AG08396 (cell line): ENCODE measurements around the gene KATNAL2.
"Not testable (repeated sequence)": the region's sequence is repeated elsewhere in the genome, so short reads cannot be mapped to it uniquely, and the experiment has no call there.

ENCODE experiments used
- DNase-seq: peaks from one replicate; pipeline ENCODE4 v3.0.0; 2012; ENCODE audit warnings: low spot score, mixed read lengths

Gene KATNAL2

DNA sequence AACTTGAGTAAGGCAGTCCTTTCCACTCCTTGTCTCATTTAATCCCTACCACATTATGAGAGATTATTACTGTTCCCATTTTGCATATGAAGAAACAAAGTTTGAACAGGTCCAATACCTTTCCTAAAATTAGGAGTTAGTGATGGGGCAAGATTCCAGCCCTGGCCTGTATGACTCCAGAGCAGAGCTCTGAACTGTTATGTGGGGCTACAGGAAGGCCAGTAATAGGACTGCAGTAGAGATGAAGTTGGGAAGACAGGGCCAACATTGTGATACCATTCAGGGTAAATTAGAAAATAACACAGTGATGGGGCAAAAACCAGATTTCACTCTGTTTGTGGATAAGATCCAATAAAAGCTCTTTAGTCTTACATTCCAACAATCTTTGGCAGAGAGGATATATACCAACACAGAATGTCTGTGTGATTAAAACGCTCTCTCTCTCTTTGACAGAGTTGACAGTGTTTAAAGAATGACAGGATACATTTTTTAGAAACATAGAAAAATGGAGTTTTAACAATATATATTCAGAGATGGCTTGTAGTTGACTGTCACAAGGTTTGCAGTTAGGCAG is 22.7 kb downstream of the KATNAL2 start:
- no peak for DNase-seq

DNA sequence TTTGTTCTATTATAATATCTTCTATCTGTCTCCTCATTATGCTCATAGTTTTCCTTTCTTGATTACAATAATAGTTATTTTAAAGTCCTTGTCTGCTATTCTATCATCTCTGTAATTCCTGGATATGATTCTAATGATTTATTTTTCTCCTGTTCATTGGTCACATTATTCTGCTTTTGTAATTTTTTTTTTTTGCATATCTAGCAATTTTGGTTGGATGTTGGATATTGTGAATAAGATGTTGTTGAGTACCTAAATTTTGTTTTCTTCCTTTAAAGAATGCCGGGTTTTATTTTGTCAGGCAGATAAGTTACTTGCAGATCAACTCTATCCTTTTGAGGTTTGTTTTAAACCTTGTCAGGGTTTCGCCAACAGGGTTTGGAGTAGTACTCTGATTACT is 25.2 kb downstream of the KATNAL2 start:
- no peak for DNase-seq

DNA sequence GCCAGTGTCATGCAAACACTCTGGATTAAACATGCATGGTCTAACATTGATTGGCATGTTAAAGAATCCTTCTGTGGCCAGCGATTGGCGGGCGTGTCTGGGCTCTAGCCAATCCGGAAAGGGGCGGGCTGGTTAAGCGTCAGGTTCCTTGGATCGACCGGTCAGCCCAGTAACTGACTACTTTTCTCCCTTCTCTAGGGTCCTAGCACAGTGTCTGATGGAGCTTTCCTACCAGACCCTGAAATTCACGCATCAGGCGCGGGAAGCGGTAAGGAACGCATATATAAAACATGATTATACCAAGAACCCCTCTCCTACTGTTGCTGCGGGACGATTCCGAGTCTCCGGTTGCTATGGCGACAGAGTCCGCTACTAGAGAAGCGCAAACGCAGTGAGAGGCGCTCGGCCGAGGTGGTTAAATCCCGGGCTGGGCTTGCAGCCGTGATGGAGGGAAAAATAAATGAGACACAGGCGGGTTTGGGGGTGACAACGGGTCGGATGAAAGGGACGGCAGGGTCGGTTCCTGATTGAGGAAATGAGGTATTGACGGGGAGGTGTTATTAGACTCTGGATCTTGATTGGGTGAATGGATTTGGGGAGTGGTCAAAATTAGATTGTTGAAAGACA is 29.4 kb downstream of the KATNAL2 start:
- DNase-seq = peak; percentile 91

DNA sequence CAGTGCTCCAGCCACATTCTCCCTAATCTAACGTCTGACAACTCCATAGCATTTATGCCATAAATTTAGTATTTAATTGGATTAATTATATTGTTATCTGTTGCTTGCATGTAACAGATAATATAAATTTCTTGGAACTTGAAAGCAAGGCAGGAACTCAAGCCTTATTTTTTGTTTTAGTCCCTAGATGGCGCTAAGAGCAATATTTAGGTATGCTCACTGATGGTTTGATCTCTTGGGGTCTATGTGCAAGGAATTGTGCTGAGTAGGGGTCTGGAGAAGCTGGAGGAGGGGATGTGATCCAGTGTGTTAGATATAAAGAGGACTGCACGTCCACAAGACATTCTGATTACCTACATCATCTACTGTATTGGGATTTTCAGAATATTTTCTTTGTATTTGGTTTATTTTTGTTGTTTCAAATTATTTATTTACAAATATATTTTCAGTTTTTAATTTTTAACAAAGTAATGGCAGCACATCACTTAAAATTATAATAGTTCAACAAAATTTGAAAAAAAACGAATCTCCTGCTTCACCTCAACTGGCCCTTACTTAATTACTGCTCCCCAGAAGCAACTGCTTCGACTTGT is 32.8 kb downstream of the KATNAL2 start:
- DNase-seq = no peak

DNA sequence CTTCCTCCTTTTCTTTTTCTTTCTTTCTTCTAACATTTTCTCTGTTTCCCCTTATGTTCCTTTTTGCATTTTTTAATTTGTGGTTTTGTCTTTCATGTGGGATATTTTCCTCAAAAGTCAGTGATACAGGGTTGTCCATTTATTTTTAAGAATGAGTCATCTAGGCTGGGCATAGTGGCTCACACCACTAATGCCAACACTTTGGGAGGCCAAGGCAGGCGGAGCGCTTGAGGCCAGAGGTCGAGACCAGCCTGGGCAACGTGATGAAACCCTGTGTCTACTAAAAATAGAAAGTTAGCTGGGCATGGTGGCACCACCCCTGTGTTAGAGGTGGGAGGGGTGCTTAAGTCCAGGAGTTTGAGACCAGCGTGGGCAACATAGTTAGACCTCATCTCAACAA is 35.8 kb downstream of the KATNAL2 start:
- no peak for DNase-seq

DNA sequence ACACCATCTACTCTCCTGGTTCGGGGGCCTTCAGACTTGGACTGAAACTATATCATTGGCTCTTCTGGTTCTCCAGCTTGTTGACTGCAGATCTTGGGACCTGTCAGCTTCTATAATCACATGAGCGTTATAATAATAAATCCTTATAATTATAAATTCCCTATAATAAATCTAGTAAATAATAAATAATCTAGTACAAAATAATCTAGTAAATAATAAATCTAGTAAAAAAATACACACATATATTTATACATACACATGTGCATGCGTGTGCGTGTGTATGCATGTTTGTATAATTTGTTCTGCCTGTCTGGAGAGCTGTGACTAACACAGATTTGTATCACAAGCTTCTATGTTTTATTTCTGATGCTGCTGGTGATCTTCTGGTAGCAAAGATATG is 40.8 kb downstream of the KATNAL2 start:
- no peak for DNase-seq

DNA sequence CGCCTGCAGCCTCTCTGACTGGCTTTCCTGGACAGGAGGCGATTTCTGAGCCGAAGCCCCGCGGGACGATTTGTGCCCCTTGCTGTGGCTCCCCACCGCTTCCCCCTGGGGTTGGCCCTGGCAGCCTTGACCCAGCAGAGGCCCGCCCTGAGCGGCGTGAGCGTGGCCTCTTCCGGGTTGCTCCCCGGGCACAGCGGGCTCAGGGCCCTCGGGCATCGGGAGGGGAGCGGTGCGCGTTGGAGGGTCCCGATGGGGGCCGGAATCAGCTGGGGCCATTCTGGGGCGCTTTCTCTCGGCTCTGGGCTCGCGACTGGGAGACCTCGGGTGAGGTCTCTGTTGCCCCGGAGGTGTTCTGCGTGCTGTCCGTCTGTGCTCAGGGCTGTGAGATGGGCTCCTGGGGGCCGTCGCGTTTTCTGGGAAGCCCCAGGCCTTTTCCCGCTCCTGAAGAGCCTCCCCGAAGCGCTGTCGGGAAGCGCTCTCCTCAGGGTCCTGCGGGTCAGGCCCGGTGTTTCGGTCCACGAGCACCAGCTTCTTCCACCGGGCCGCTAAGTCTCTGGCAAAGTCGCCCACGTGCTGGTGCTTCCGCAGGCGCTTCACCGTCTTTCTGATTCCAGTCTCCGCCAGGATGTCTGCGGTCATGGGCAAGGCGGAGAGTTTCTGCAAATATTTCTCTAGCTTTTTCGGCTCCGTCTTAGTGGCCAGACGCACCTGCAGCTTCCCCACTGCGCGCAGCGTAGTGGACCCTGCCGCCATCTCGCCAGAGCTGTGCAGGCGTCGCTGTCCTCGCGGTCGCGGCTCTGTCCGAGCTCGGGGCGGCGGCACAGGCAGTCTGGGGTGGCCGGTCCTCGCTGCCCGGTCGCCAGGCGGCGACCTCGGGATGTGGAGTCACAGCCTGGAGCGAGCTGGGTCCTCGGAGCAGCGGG is 46.5 kb downstream of the KATNAL2 start:
- not testable (repeated sequence) for DNase-seq

DNA sequence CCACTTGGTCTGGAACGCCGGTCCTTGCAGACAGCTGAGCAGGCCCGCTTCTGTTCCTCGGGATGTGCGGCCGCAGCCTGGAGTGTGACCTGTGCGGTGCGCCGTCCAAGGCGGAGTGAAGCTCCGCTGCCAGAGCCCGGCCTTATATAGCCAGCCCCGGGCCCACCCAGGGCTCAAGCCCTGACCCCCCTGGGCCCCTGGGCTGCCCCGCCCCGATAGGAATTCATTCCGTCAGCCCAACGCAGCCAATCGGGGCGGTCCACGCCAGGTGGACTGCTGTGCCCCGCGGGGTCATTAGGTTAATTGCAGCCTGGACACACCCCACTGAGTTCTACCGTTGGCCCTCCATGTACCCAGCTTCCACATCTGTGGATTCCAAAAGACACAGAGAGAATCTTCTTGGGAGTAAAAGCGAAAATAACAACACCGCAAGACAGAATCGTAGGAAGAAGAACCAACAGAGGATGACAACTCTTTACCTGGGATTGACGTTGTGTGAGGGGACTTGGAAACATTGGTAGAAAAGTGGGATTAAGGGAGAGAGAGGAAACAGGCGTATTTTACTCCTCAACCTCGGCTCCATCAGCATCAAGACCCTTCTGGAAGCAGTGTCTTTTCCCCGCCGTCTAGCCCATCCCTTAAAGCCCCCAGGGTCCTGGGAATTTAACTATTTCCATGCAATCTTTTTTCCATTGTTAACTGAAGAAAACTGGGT is 47.3 kb downstream of the KATNAL2 start:
- DNase-seq = not testable (repeated sequence)

DNA sequence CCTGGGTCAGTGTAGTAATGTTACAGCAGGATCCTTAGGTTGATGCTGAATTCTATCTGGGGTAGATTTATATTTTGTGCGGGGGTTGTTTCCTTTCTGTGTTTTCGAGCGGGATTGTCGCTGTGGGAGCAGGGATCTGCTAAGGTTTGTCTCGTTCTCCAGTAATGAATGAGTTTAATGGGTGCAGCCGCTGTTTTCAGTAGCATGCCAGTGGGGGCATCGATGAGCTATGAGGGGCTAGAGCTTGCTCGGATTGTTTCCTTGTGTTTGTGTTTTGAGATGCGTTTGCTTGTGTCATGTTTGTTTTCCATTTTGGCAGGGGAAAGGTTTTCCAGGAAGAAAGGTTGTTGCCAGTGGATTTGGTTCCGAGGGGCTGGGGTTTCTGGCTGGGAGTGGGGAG is 48.9 kb downstream of the KATNAL2 start:
- not testable (repeated sequence) for DNase-seq

DNA sequence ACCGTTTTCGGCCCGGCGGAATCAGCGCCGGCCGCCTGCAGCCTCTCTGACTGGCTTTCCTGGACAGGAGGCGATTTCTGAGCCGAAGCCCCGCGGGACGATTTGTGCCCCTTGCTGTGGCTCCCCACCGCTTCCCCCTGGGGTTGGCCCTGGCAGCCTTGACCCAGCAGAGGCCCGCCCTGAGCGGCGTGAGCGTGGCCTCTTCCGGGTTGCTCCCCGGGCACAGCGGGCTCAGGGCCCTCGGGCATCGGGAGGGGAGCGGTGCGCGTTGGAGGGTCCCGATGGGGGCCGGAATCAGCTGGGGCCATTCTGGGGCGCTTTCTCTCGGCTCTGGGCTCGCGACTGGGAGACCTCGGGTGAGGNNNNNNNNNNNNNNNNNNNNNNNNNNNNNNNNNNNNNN is 52.1 kb downstream of the KATNAL2 start:
- DNase-seq = not testable (repeated sequence)

DNA sequence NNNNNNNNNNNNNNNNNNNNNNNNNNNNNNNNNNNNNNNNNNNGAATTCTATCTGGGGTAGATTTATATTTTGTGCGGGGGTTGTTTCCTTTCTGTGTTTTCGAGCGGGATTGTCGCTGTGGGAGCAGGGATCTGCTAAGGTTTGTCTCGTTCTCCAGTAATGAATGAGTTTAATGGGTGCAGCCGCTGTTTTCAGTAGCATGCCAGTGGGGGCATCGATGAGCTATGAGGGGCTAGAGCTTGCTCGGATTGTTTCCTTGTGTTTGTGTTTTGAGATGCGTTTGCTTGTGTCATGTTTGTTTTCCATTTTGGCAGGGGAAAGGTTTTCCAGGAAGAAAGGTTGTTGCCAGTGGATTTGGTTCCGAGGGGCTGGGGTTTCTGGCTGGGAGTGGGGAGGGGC is 102.5 kb downstream of the KATNAL2 start:
- not testable (repeated sequence) for DNase-seq

DNA sequence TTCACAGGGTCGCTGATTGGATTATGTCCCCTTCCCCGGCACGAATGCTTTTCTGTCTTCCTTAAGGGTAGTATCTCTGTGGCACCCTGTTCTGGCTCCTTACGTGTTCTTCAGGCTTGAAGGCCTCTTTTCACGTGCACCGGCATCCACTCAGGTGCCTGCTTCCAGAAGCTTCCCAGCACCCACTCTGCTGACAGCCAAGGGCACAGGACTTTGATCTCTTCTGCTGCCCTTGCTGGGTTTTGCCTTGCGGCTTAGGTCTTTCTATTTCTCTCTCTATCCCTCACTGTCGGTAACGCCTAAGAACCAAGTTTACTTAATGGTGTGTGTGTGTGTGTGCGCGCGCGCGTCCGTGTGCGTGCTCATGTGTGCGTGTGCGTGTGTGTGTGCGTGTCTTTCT is 103.4 kb downstream of the KATNAL2 start:
- DNase-seq = not testable (repeated sequence)

DNA sequence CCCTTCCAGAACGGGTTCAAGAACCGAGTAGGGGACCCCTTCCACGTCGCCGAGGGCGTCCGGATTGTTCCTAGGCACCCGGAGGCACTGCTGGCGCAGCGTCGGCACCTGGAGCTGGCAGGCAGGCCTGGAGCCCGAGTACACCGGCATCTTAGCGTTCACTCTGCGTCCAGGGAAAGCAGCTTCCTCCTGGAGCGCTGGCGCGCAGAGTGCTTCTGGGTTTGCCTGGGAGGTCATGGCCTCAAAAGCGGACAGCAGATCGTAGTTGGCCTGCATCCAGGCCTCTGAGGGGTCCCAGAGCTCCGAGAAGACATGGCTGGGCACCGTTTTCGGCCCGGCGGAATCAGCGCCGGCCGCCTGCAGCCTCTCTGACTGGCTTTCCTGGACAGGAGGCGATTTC is 105.4 kb downstream of the KATNAL2 start:
- DNase-seq = not testable (repeated sequence)

DNA sequence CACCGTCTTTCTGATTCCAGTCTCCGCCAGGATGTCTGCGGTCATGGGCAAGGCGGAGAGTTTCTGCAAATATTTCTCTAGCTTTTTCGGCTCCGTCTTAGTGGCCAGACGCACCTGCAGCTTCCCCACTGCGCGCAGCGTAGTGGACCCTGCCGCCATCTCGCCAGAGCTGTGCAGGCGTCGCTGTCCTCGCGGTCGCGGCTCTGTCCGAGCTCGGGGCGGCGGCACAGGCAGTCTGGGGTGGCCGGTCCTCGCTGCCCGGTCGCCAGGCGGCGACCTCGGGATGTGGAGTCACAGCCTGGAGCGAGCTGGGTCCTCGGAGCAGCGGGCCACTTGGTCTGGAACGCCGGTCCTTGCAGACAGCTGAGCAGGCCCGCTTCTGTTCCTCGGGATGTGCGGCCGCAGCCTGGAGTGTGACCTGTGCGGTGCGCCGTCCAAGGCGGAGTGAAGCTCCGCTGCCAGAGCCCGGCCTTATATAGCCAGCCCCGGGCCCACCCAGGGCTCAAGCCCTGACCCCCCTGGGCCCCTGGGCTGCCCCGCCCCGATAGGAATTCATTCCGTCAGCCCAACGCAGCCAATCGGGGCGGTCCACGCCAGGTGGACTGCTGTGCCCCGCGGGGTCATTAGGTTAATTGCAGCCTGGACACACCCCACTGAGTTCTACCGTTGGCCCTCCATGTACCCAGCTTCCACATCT is 106.5 kb downstream of the KATNAL2 start:
- DNase-seq = not testable (repeated sequence)

DNA sequence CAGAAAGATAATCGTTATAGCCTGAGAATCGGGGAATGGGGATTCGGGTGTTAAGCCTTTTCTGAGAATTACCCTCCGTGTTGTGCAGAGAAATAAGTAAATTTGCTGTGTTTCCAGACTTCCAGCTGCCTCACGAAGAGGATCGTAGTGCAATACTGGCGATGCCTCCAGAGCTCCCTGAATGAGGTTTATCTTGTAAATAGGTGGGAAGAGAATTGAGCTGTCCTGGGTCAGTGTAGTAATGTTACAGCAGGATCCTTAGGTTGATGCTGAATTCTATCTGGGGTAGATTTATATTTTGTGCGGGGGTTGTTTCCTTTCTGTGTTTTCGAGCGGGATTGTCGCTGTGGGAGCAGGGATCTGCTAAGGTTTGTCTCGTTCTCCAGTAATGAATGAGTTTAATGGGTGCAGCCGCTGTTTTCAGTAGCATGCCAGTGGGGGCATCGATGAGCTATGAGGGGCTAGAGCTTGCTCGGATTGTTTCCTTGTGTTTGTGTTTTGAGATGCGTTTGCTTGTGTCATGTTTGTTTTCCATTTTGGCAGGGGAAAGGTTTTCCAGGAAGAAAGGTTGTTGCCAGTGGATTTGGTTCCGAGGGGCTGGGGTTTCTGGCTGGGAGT is 108.3 kb downstream of the KATNAL2 start:
- not testable (repeated sequence) for DNase-seq

DNA sequence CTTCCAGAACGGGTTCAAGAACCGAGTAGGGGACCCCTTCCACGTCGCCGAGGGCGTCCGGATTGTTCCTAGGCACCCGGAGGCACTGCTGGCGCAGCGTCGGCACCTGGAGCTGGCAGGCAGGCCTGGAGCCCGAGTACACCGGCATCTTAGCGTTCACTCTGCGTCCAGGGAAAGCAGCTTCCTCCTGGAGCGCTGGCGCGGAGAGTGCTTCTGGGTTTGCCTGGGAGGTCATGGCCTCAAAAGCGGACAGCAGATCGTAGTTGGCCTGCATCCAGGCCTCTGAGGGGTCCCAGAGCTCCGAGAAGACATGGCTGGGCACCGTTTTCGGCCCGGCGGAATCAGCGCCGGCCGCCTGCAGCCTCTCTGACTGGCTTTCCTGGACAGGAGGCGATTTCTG is 111.3 kb downstream of the KATNAL2 start:
- not testable (repeated sequence) for DNase-seq

DNA sequence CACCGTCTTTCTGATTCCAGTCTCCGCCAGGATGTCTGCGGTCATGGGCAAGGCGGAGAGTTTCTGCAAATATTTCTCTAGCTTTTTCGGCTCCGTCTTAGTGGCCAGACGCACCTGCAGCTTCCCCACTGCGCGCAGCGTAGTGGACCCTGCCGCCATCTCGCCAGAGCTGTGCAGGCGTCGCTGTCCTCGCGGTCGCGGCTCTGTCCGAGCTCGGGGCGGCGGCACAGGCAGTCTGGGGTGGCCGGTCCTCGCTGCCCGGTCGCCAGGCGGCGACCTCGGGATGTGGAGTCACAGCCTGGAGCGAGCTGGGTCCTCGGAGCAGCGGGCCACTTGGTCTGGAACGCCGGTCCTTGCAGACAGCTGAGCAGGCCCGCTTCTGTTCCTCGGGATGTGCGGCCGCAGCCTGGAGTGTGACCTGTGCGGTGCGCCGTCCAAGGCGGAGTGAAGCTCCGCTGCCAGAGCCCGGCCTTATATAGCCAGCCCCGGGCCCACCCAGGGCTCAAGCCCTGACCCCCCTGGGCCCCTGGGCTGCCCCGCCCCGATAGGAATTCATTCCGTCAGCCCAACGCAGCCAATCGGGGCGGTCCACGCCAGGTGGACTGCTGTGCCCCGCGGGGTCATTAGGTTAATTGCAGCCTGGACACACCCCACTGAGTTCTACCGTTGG is 112.4 kb downstream of the KATNAL2 start:
- not testable (repeated sequence) for DNase-seq

DNA sequence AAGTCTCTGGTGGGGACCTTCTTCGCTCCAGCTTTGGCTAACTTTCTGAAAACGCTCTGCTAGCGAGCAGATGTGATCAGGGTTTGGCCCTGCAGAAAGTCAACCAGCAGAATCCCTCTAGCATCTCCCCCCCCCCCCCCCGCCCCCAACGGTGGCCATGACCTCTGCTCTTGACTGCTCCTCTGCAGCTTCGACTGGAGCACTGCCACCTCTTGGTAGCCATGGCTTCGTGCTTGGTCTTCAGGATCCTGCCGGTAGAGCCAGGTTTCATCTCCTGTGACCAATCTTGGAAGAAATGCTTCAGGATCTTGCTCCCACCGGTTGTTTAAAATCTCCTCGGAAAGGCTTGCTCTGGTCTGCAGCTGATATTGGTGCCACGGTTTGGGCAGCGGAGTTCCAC is 113.5 kb downstream of the KATNAL2 start:
- DNase-seq = not testable (repeated sequence)

DNA sequence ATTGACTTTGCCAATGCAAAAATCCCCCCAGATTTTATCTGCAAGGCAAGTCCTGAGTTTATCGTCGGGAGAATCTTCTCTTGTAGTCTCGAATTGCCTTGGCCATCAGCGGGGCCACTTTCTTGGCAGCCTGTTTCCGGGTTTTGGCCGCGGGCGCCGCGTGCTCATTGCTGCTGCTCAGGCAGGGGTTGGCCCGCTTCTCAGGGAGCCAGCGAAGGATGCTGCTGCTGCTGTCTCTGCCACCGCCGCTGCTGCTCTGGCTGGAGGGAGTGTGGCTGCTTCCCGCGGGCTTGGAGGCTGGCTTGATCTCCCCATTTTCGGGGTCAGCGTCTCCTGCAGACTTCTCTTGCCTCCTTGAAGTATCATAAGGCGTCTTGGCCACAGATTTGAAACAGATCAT is 115.5 kb downstream of the KATNAL2 start:
- DNase-seq = no peak

DNA sequence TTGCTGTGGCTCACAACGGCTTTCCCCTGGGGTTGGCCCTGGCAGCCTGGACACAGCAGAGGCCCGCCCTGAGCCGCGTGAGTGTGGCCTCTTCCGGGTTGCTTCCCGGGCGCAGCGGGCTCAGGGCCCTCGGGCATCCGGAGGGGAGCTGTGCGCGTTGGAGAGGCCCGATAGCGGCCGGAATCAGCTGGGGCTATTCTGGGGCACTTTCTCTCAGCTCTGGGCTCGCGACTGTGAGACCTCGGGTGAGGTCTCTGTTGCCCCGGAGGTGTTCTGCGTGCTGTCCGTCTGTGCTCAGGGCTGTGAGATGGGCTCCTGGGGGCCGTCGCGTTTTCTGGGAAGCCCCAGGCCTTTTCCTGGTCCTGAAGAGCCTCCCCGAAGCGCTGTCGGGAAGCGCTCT is 117.2 kb downstream of the KATNAL2 start:
- not testable (repeated sequence) for DNase-seq
